ENCODE measurements around the gene PRCC. TPM values are rescaled to one million over a fixed set of nuclear protein-coding genes. Genes with fewer than 3 reads are reported as not detected.

The PRCC gene
- total and polyA plus RNA-seq, 2 of the 4 experiments (the other 2 are of a cell fraction), result 10.6 to 59.6 TPM

DNA sequence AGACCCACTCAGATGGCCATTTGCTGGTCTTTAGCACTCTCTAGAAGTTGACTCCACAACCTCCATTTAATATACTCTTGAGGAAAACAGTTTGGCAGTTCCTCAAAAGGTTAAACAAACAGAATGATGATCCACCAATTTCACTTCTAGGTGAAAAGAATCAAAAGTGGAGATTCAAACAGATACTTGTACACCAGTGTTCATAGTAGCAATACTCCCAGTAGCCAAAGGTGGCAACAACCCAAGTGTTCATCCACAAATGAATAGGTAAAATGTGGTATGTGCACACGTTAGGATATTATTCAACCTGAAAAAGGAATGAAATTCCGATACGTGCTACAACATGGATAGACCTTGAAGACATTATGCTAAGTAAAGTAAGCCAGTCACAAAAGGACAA is 6.3 kb downstream of the PRCC start:
- BruUV-seq (replicated peaks), result no TSS peak
- H2AK5ac ChIP-seq (ENCODE audit: low read depth, low read length), result no peak overlapping the region
- no peak overlapping the region for H4K8ac ChIP-seq (ENCODE audit: low read depth in 2 of 2, low read length in 2 of 2)
- no peak overlapping the region for H4K91ac ChIP-seq (ENCODE audit: insufficient read depth, low read depth, low read length)
- no peak overlapping the region for H4K5ac ChIP-seq (ENCODE audit: low read depth, low read length)
- H3K4me2 ChIP-seq (ENCODE audit: low read depth, low read length), result no peak overlapping the region
- no peak overlapping the region for H3K4me3 ChIP-seq (ENCODE audit: insufficient read depth, low read depth, low read length)
- H3K27me3 ChIP-seq (ENCODE audit: control insufficient read depth, insufficient read depth, low read length), result no peaks in the 10 kb centered on the region
- H3K4me1 ChIP-seq (ENCODE audit: control insufficient read depth, insufficient read depth, low read length), result peaks cover 3% of the 10 kb centered on the region
- no peak overlapping the region for H2BK20ac ChIP-seq (ENCODE audit: low read depth, low read length)
- peaks cover 2% of the 10 kb centered on the region; the same call in 1 of the 2 replicates for H3K36me3 ChIP-seq (ENCODE audit: control insufficient read depth, insufficient read depth, low read length)
- ATAC-seq (ENCODE audit: low read depth), result no peak
- peaks cover 13% of the 10 kb centered on the region for H3K9me1 ChIP-seq (ENCODE audit: insufficient read depth, low read length)
- in situ Hi-C loops (cut with MboI; ENCODE audit: low sequenced_read_pairs), result no loop called here
- intact Hi-C loops (cut with micrococcal nuclease), result no loop called here
- H3K27ac ChIP-seq (ENCODE audit: insufficient read depth, low read length), result no peak overlapping the region
- no peak overlapping the region for H2BK120ac ChIP-seq (ENCODE audit: low read depth, low read length)
- peaks cover 79% of the 10 kb centered on the region for H4K20me1 ChIP-seq (ENCODE audit: insufficient read depth, low read length)
- TF ChIP-seq POLR2A (IDR thresholded peaks at IDR 0.05; ENCODE audit: low read depth, low read length) (no peak), MAZ (IDR thresholded peaks at IDR 0.05; ENCODE audit: borderline replicate concordance, low read depth, low read length) (no peak), CEBPB (IDR thresholded peaks at IDR 0.05; ENCODE audit: low read depth, low read length) (no peak), RCOR1 (IDR thresholded peaks at IDR 0.05; ENCODE audit: insufficient replicate concordance, low read length) (no peak), RFX5 (IDR thresholded peaks at IDR 0.05; ENCODE audit: low read depth, low read length) (no peak), SMC3 (IDR thresholded peaks at IDR 0.05; ENCODE audit: low read depth, low read length) (no peak), CHD1 (IDR thresholded peaks at IDR 0.05; ENCODE audit: low read depth, low read length) (no peak), RAD21 (IDR thresholded peaks at IDR 0.05; ENCODE audit: low read length) (no peak), NFE2L2 (IDR thresholded peaks at IDR 0.05; ENCODE audit: low read depth, low read length) (no peak), MAFK (IDR thresholded peaks at IDR 0.05; ENCODE audit: low read depth, low read length) (no peak), BHLHE40 (IDR thresholded peaks at IDR 0.05; ENCODE audit: low read depth, low read length) (no peak), MXI1 (IDR thresholded peaks at IDR 0.05; ENCODE audit: borderline replicate concordance, low read depth, low read length) (no peak), FOS (IDR thresholded peaks at IDR 0.05; ENCODE audit: low read depth, low read length) (no peak)
- TF ChIP-seq, protein P1, sequence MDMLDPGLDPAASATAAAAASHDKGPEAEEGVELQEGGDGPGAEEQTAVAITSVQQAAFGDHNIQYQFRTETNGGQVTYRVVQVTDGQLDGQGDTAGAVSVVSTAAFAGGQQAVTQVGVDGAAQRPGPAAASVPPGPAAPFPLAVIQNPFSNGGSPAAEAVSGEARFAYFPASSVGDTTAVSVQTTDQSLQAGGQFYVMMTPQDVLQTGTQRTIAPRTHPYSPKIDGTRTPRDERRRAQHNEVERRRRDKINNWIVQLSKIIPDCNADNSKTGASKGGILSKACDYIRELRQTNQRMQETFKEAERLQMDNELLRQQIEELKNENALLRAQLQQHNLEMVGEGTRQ (IDR thresholded peaks at IDR 0.05; ENCODE audit: low read depth, low read length), result no peak
- TF ChIP-seq, protein P2, sequence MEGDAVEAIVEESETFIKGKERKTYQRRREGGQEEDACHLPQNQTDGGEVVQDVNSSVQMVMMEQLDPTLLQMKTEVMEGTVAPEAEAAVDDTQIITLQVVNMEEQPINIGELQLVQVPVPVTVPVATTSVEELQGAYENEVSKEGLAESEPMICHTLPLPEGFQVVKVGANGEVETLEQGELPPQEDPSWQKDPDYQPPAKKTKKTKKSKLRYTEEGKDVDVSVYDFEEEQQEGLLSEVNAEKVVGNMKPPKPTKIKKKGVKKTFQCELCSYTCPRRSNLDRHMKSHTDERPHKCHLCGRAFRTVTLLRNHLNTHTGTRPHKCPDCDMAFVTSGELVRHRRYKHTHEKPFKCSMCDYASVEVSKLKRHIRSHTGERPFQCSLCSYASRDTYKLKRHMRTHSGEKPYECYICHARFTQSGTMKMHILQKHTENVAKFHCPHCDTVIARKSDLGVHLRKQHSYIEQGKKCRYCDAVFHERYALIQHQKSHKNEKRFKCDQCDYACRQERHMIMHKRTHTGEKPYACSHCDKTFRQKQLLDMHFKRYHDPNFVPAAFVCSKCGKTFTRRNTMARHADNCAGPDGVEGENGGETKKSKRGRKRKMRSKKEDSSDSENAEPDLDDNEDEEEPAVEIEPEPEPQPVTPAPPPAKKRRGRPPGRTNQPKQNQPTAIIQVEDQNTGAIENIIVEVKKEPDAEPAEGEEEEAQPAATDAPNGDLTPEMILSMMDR (conservative IDR thresholded peaks at IDR 0.05; ENCODE audit: low read depth, low read length), result no peak
- TF ChIP-seq, protein P3, sequence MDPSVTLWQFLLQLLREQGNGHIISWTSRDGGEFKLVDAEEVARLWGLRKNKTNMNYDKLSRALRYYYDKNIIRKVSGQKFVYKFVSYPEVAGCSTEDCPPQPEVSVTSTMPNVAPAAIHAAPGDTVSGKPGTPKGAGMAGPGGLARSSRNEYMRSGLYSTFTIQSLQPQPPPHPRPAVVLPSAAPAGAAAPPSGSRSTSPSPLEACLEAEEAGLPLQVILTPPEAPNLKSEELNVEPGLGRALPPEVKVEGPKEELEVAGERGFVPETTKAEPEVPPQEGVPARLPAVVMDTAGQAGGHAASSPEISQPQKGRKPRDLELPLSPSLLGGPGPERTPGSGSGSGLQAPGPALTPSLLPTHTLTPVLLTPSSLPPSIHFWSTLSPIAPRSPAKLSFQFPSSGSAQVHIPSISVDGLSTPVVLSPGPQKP (IDR thresholded peaks at IDR 0.05; ENCODE audit: borderline replicate concordance, low read depth, low read length), result no peak
- no peaks in the 10 kb centered on the region for H3K9me3 ChIP-seq (ENCODE audit: control insufficient read depth, insufficient read depth, low read length)
- H3K23ac ChIP-seq (ENCODE audit: low read depth, low read length), result no peak overlapping the region; the same call in 1 of the 2 replicates
- H2AK9ac ChIP-seq (replicated peaks; ENCODE audit: low read depth, low read length, poor library complexity), result no peak overlapping the region
- no peak overlapping the region for H3K4ac ChIP-seq (ENCODE audit: low read depth, low read length)
- no peak overlapping the region for H2AFZ ChIP-seq (replicated peaks; ENCODE audit: low read length, poor library complexity)
- ChIA-PET CTCF (interaction anchor here (2.1 kb wide), 1 partner anchor 8 kb away, joined by 6 read pairs; no protein-coding TSS in a partner anchor), POLR2A (ENCODE audit: unreplicated experiment) (no interaction called here)
- no peak for DNase-seq
- dilution Hi-C loops (cut with HindIII; ENCODE audit: low sequenced_read_pairs, unreplicated experiment), result no loop called here
- no peak overlapping the region for H3K14ac ChIP-seq (replicated peaks; ENCODE audit: low read depth, low read length)
- no peak overlapping the region for H2BK15ac ChIP-seq (ENCODE audit: low read depth, low read length)
- H3K9ac ChIP-seq (ENCODE audit: low read depth, low read length), result no peak overlapping the region
- H3K79me1 ChIP-seq (ENCODE audit: low read depth in 1 of 2, low read length in 2 of 2), result peaks cover 12 to 75% of the 10 kb centered on the region in 2 experiments
- no peak overlapping the region for H3K18ac ChIP-seq (ENCODE audit: low read depth, low read length)
- WGBS, 2 experiments (ENCODE audit: extremely low coverage in 2 of 2, insufficient read length in 1 of 2), result no CpG with 5 or more reads among the region's 3 CpGs
- no peak overlapping the region for H3K56ac ChIP-seq (ENCODE audit: extremely low read depth, insufficient read depth, low read length)
- H2BK5ac ChIP-seq (ENCODE audit: low read depth, low read length, poor library complexity, severe bottlenecking), result no peak overlapping the region

Measured in IMR-90 (cell line).